DOHH2 (cell line): ENCODE measurements around the gene HACD4.

Experiments used
- CTCF ChIP-seq: fragments of 200-600 bp; sonication (generic); IDR thresholded peaks from one replicate; pipeline ENCODE4 v1.5.1; 2014; ENCODE audit warnings: antibody characterized with exemption, mild to moderate bottlenecking, low read depth, low read length; ENCODE audit not compliant: poor library complexity, severe bottlenecking
- EZH2phosphoT487 ChIP-seq: fragments of 200-600 bp; sonication (generic); IDR thresholded peaks from 2 replicates; pipeline ENCODE4 v1.6.1; 2017; ENCODE audit warnings: borderline replicate concordance, mild to moderate bottlenecking, antibody characterized with exemption, low read length, moderate library complexity, mixed read lengths

GRCh38 chr9:20996809-20997208 is 34.6 kb downstream of the HACD4 start:
- TF ChIP-seq CTCF (no peak), EZH2phosphoT487 (no peak)
